NCI-H2171 (cell line): ENCODE results near the gene DNAJC27.

ENCODE experiments used
- DNase-seq: peaks from one replicate; lab custom pipeline; 2025; lab: John Stamatoyannopoulos, UW

The DNAJC27 gene

GRCh38 chr2:24906466-24906865, 65.3 kb downstream of the DNAJC27 start:
- DNase-seq: no peak

GRCh38 chr2:24903161-24904103, 68.3 kb downstream of the DNAJC27 start:
- no peak for DNase-seq

- no peak for DNase-seq
These were observed 72.3 kb downstream of the DNAJC27 start for GRCh38 chr2:24899361-24899910.

GRCh38 chr2:24898122-24899109, 73.3 kb downstream of the DNAJC27 start:
- no peak for DNase-seq

- no peak for DNase-seq
These were observed 77.0 kb downstream of the DNAJC27 start for GRCh38 chr2:24894750-24895149.

- DNase-seq: no peak
These were observed 77.8 kb downstream of the DNAJC27 start for GRCh38 chr2:24893934-24894333.
